Thymus (tissue), 14 donors: Measurements from ENCODE around the gene BAHD1. TPM values are rescaled to one million over a fixed set of nuclear protein-coding genes. Genes with fewer than 3 reads are reported as not detected.

Experiments
- DNase-seq, 9 donors: peaks; one replicate each; pipeline ENCODE4 v3.0.0-alpha.2; 2013; ENCODE audit warnings: low spot score in 9 of 9, low read depth in 6 of 9, missing footprints in 1 of 9
- H3K27ac ChIP-seq, 2 donors: one replicate each; pipeline ENCODE4 v1.5.1; 2013; ENCODE audit warnings: control low read depth in 1 of 2, low read depth in 1 of 2, low read length in 1 of 2, mild to moderate bottlenecking in 1 of 2, moderate library complexity in 1 of 2
- H3K27me3 ChIP-seq, 2 donors: one replicate each; pipeline ENCODE4 v1.5.1; 2013; ENCODE audit warnings: low read length in 1 of 2; ENCODE audit not compliant: control insufficient read depth in 2 of 2, insufficient read depth in 1 of 2
- H3K36me3 ChIP-seq, 2 donors: one replicate each; pipeline ENCODE4 v1.5.1; 2013; ENCODE audit warnings: low read length in 1 of 2, mild to moderate bottlenecking in 1 of 2, moderate library complexity in 1 of 2; ENCODE audit not compliant: control insufficient read depth in 2 of 2, insufficient read depth in 2 of 2
- H3K4me1 ChIP-seq, 2 donors: one replicate each; pipeline ENCODE4 v1.5.1; 2013; ENCODE audit warnings: low read length in 2 of 2; ENCODE audit not compliant: control insufficient read depth in 2 of 2, insufficient read depth in 2 of 2
- H3K4me3 ChIP-seq, 2 donors: one replicate each; pipeline ENCODE4 v1.5.1; 2013; ENCODE audit warnings: low read length in 2 of 2, control low read depth in 1 of 2, mild to moderate bottlenecking in 1 of 2
- H3K9me3 ChIP-seq, 2 donors: one replicate each; pipeline ENCODE4 v1.5.1; 2013; ENCODE audit warnings: low read length in 1 of 2, mild to moderate bottlenecking in 1 of 2; ENCODE audit not compliant: control insufficient read depth in 2 of 2, insufficient read depth in 1 of 2
- WGBS: extraction: QIAGEN DNeasy Blood & Tissue Kit; methylation state at CpG from one replicate; pipeline ENCODE4 v1.1.7; 2013; 5-methylcytosine and 5-hydroxymethylcytosine counted together
- long read RNA-seq, 10 donors: transcript quantifications; one replicate each; lab custom pipeline, GENCODE V29; 2026
- polyA plus RNA-seq: library from polyadenylated mRNA; stranded (reverse); fragments of 200-250 nt; gene quantifications from one replicate; pipeline ENCODE4 v1.2.3, GENCODE V29; 2013
- total RNA-seq: library from RNA; stranded (reverse); fragments of 120-200 nt; gene quantifications from one replicate; pipeline ENCODE4 v1.2.4, GENCODE V29; 2013
- donor health status: healthy.

Gene BAHD1
- 9.4 TPM for total RNA-seq
- polyA plus RNA-seq, result 19.1 TPM
- long read RNA-seq, donor 1, result 0 reads
- long read RNA-seq, donor 2, result 0 reads
- long read RNA-seq, donor 3, full-length matches to known transcripts, result 1 of 1 reads
- long read RNA-seq, donor 3, partial matches to known transcripts, result 0 of 1 reads
- long read RNA-seq, donor 3, other reads (novel, unspliced or antisense), result 0 of 1 reads
- long read RNA-seq, donor 4, full-length matches to known transcripts, result 1 of 1 reads
- long read RNA-seq, donor 4, partial matches to known transcripts, result 0 of 1 reads
- long read RNA-seq, donor 4, other reads (novel, unspliced or antisense), result 0 of 1 reads
- long read RNA-seq, donor 5, partial matches to known transcripts, result 0 of 1 reads
- long read RNA-seq, donor 5, other reads (novel, unspliced or antisense), result 0 of 1 reads
- long read RNA-seq, donor 6, full-length matches to known transcripts, result 1 of 1 reads
- long read RNA-seq, donor 6, partial matches to known transcripts, result 0 of 1 reads
- long read RNA-seq, donor 6, other reads (novel, unspliced or antisense), result 0 of 1 reads
- long read RNA-seq, donor 7, partial matches to known transcripts, result 15 of 15 reads
- long read RNA-seq, donor 7, other reads (novel, unspliced or antisense), result 0 of 15 reads
- long read RNA-seq, donor 8, full-length matches to known transcripts, result 2 of 2 reads
- long read RNA-seq, donor 8, partial matches to known transcripts, result 0 of 2 reads
- long read RNA-seq, donor 8, other reads (novel, unspliced or antisense), result 0 of 2 reads
- long read RNA-seq, donor 9, full-length matches to known transcripts, result 1 of 1 reads
- long read RNA-seq, donor 9, partial matches to known transcripts, result 0 of 1 reads
- long read RNA-seq, donor 9, other reads (novel, unspliced or antisense), result 0 of 1 reads
- long read RNA-seq, donor 10, full-length matches to known transcripts, result 2 of 2 reads
- long read RNA-seq, donor 10, partial matches to known transcripts, result 0 of 2 reads
- long read RNA-seq, donor 10, other reads (novel, unspliced or antisense), result 0 of 2 reads

DNA sequence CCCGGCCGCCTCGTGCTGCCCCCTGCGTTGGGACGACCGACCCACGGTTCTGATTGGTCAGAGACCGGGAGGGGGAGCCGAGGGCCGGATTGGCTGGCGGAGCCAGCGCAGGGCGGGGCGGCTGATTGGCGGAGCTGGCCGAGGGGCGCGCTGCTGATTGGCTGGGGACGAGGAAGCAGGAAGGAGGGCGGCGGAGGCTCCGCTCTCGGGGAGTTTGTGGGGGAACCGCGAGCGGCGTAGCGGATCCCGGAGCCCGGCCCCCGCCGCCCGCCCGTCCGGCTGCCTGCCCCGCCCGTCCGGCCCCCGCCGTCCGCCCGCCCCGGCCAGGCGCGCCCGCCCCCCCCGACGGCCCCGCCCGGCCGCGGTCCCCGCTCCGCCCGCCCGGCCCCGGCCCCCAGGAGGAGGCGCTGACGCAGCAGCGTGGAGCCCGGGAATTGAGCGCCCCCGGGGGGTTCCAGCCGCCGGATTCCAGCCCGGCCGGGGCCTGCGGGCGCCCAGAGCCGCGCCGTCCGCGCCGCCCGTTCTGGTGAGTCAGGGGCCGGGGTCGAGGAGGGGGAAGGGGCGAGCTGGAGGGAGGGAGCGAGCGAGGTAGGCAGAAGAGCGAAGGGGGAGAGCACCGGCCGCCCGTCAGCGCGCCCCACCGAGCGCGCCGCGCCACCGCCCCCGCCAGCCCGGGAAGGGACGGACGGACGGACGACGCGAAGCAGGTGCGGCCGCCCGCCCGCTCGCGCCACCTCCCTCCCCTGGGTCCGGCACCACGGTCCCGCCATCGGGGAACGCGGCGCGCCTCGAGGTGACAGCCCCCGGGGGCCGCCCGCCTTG, at the start of gene BAHD1:
BAHD1 (plus strand) TSS at position 211 of the 822 bp plus-strand sequence. CDS start 17,512 bp downstream, outside the sequence.
- peak within 1 kb of the TSS; percentile 54 to 85 for H3K4me3 ChIP-seq
- H3K27ac ChIP-seq, result peak within 1 kb of the TSS in 1 of 2 donors; percentile 48
- peak; percentile 70 to 96 (median 86) for DNase-seq
- peaks cover 48 to 67% of the 10 kb centered on the region in 2 donors for H3K27me3 ChIP-seq
- WGBS, result 2% methylated on average over 119 of the region's 119 CpGs
- H3K36me3 ChIP-seq, result no peaks in the 10 kb centered on the region
- peaks cover 30 to 47% of the 10 kb centered on the region in 2 donors for H3K4me1 ChIP-seq
- peaks cover 0 to 16% of the 10 kb centered on the region in 2 donors for H3K9me3 ChIP-seq

- Histone ChIP-seq H3K4me1 (peaks cover 3 to 5% of the 10 kb centered on the region in 2 donors), H3K27ac (no peak overlapping the region), H3K36me3 (peaks cover 44 to 59% of the 10 kb centered on the region in 2 donors), H3K4me3 (no peak overlapping the region), H3K9me3 (no peaks in the 10 kb centered on the region), H3K27me3 (no peaks in the 10 kb centered on the region)
- no peak for DNase-seq
- WGBS, result 98% methylated on average over 4 of the region's 4 CpGs
These were observed 47.5 kb upstream of the BAHD1 start for GRCh38 chr15:40392986-40393948.

GRCh38 chr15:40397688-40398412, 42.9 kb upstream of the BAHD1 start:
- DNase-seq, result no peak
- 88% methylated on average over 8 of the region's 8 CpGs for WGBS
- H3K27me3 ChIP-seq, result no peaks in the 10 kb centered on the region
- H3K9me3 ChIP-seq, result no peaks in the 10 kb centered on the region
- peaks cover 3 to 10% of the 10 kb centered on the region in 2 donors for H3K4me1 ChIP-seq
- H3K4me3 ChIP-seq, result no peak overlapping the region
- H3K27ac ChIP-seq, result peak overlapping the region in 1 of 2 donors; percentile 4
- peaks cover 17 to 19% of the 10 kb centered on the region in 2 donors for H3K36me3 ChIP-seq

- peak overlapping the region; percentile 4 to 17 for H3K27ac ChIP-seq
- H3K9me3 ChIP-seq, result no peaks in the 10 kb centered on the region
- H3K27me3 ChIP-seq, result no peaks in the 10 kb centered on the region
- 5% methylated on average over 4 of the region's 4 CpGs for WGBS
- DNase-seq, result peak in 2 of 9 donors; percentile 28 to 49
- H3K4me1 ChIP-seq, result peaks cover 3 to 10% of the 10 kb centered on the region in 2 donors
- peaks cover 13 to 17% of the 10 kb centered on the region in 2 donors for H3K36me3 ChIP-seq
- H3K4me3 ChIP-seq, result no peak overlapping the region
These were observed 42.3 kb upstream of the BAHD1 start for GRCh38 chr15:40398413-40398873.

- Histone ChIP-seq H3K9me3 (no peaks in the 10 kb centered on the region), H3K36me3 (peaks cover 7 to 10% of the 10 kb centered on the region in 2 donors), H3K4me1 (peaks cover 3 to 10% of the 10 kb centered on the region in 2 donors), H3K4me3 (no peak overlapping the region), H3K27me3 (no peaks in the 10 kb centered on the region), H3K27ac (no peak overlapping the region)
- no peak for DNase-seq
- WGBS, result 88% methylated on average over 7 of the region's 7 CpGs
These were observed 41.4 kb upstream of the BAHD1 start for GRCh38 chr15:40399370-40399769.

DNA sequence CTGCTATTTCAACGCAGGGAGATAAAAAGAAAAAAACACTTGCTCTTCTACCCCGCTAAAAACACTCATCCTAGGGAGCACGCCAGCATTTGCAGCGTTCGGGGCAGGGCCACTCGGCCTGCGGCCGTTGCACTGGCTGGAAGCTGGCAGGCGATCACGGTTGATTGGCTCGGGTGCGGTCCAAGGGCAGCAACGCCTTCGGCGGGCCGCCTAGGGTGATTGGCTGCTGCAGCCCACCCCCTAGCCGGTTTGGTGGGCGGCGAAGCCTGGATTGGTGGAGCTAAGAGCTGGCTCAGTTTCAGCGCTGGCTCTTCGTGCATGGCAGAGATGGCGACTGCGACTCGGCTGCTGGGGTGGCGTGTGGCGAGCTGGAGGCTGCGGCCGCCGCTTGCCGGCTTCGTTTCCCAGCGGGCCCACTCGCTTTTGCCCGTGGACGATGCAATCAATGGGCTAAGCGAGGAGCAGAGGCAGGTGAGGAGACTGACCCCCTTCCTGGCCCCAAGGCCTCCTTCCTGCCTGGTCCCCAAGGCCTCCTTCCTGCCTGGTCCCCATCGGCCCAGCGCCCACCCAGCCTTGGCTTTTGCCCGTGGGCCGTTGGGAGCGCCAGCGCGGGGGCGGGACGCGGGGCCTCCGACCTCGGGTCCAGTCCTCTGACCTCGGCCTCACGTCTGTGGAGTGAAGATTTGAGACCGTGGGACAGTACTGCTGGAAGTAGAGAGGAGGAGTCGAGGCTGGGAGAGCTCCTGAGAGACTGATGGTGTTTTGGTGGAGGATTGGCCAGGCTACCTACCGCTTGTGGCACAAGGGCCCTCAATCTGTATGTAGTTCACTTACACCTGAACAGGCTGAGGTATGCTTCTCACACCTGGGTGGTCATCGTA, 35.0 kb upstream of the BAHD1 start, which contains the start of gene IVD:
IVD (plus strand) TSS at position 295 of the 881 bp plus-strand sequence; CDS start at position 328, 33 bp downstream.
- peak; percentile 72 to 94 (median 81) for DNase-seq
- Histone ChIP-seq H3K4me1 (peaks cover 7 to 17% of the 10 kb centered on the region in 2 donors), H3K36me3 (peaks cover 20% of the 10 kb centered on the region in 2 donors), H3K4me3 (peak within 1 kb of the TSS; percentile 86), H3K27me3 (no peaks in the 10 kb centered on the region), H3K27ac (peak within 1 kb of the TSS; percentile 63 to 66), H3K9me3 (peaks cover 0 to 2% of the 10 kb centered on the region in 2 donors)
- 2% methylated on average over 54 of the region's 54 CpGs for WGBS
